Embryonic facial prominence (tissue), 1 donor: Measurements from ENCODE around the gene PLCL2.

ENCODE experiments used
- DNase-seq: peaks from one replicate; pipeline ENCODE4 v3.0.0-alpha.2; 2016; ENCODE audit errors: extremely low spot score

PLCL2 gene

GRCh38 chr3:17011728-17012338 lies 127.1 kb downstream of the PLCL2 start:
- DNase-seq = no peak

GRCh38 chr3:17013050-17013449 lies 128.3 kb downstream of the PLCL2 start:
- no peak for DNase-seq

GRCh38 chr3:17013571-17013970 lies 128.8 kb downstream of the PLCL2 start:
- no peak for DNase-seq

- DNase-seq = no peak
These were observed 129.5 kb downstream of the PLCL2 start for GRCh38 chr3:17014284-17014683.

GRCh38 chr3:17014709-17015108 lies 130.0 kb downstream of the PLCL2 start:
- DNase-seq = no peak

GRCh38 chr3:17021614-17022013 lies 136.9 kb downstream of the PLCL2 start:
- no peak for DNase-seq

GRCh38 chr3:17023006-17023664 lies 138.4 kb downstream of the PLCL2 start:
- no peak for DNase-seq

- DNase-seq = no peak
These were observed 140.9 kb downstream of the PLCL2 start for GRCh38 chr3:17025594-17026139.

GRCh38 chr3:17027318-17027717 lies 142.6 kb downstream of the PLCL2 start:
- DNase-seq = no peak

- no peak for DNase-seq
These were observed 143.6 kb downstream of the PLCL2 start for GRCh38 chr3:17028363-17028762.

GRCh38 chr3:17030438-17030837 lies 145.7 kb downstream of the PLCL2 start:
- DNase-seq = no peak

- DNase-seq = no peak
These were observed 146.3 kb downstream of the PLCL2 start for GRCh38 chr3:17030956-17031652.

- no peak for DNase-seq
These were observed 147.8 kb downstream of the PLCL2 start for GRCh38 chr3:17032407-17033034.

GRCh38 chr3:17033516-17034168 lies 148.9 kb downstream of the PLCL2 start:
- no peak for DNase-seq

GRCh38 chr3:17035033-17035432 lies 150.3 kb downstream of the PLCL2 start:
- DNase-seq = no peak

- DNase-seq = no peak
These were observed 151.2 kb downstream of the PLCL2 start for GRCh38 chr3:17035966-17036365.

- DNase-seq = no peak
These were observed 153.4 kb downstream of the PLCL2 start for GRCh38 chr3:17038141-17038540.

- no peak for DNase-seq
These were observed 154.3 kb downstream of the PLCL2 start for GRCh38 chr3:17038900-17039553.

- DNase-seq = no peak
These were observed 154.8 kb downstream of the PLCL2 start for GRCh38 chr3:17039594-17039993.

GRCh38 chr3:17040322-17040989 lies 155.7 kb downstream of the PLCL2 start:
- DNase-seq = no peak

- DNase-seq = no peak
These were observed 156.2 kb downstream of the PLCL2 start for GRCh38 chr3:17040990-17041377.
